Fibroblast of the conjunctiva (primary cell): ENCODE results near the gene DOCK11.
"Not testable (repeated sequence)": the region's sequence is repeated elsewhere in the genome, so short reads cannot be mapped to it uniquely, and the experiment has no call there.

Experiments used
- DNase-seq: peaks from one replicate; pipeline ENCODE4 v3.0.0-alpha.2; 2010; ENCODE audit warnings: low read depth

Gene DOCK11

GRCh38 chrX:118495061-118495921 is at the start of gene DOCK11:
Gene DOCK11, plus strand, starts transcription at chrX:118495815. Its CDS starts 157 bp downstream, at chrX:118495972.
- peak; percentile 91 for DNase-seq

- no peak for DNase-seq
Measured at GRCh38 chrX:118448273-118448783, 47.3 kb upstream of the DOCK11 start.

GRCh38 chrX:118455013-118455412 is 40.6 kb upstream of the DOCK11 start:
- DNase-seq, result no peak

GRCh38 chrX:118459494-118459893 is 36.1 kb upstream of the DOCK11 start:
- DNase-seq, result peak; percentile 34

GRCh38 chrX:118464501-118464900 is 31.1 kb upstream of the DOCK11 start:
- DNase-seq, result no peak

GRCh38 chrX:118468122-118468521 is 27.5 kb upstream of the DOCK11 start:
- DNase-seq, result no peak

- not testable (repeated sequence) for DNase-seq
Measured at GRCh38 chrX:118470721-118471347, 24.8 kb upstream of the DOCK11 start.

GRCh38 chrX:118474586-118474985 is 21.0 kb upstream of the DOCK11 start:
- no peak for DNase-seq

- DNase-seq, result no peak
Measured at GRCh38 chrX:118475903-118476302, 19.7 kb upstream of the DOCK11 start.

GRCh38 chrX:118480172-118480571 is 15.4 kb upstream of the DOCK11 start:
- DNase-seq, result no peak

- not testable (repeated sequence) for DNase-seq
Measured at GRCh38 chrX:118482384-118482783, 13.2 kb upstream of the DOCK11 start.

- DNase-seq, result no peak
Measured at GRCh38 chrX:118484216-118484903, 11.3 kb upstream of the DOCK11 start.

GRCh38 chrX:118486693-118487092 is 8.9 kb upstream of the DOCK11 start:
- DNase-seq, result not testable (repeated sequence)

- DNase-seq, result no peak
Measured at GRCh38 chrX:118493016-118493415, 2.6 kb upstream of the DOCK11 start.

- DNase-seq, result no peak
Measured at GRCh38 chrX:118493653-118494297, 1.8 kb upstream of the DOCK11 start.

GRCh38 chrX:118495958-118496762 is 545 bp downstream of the DOCK11 start:
- DNase-seq, result no peak

- DNase-seq, result no peak
Measured at GRCh38 chrX:118496763-118497079, 1.1 kb downstream of the DOCK11 start.

- DNase-seq, result no peak
Measured at GRCh38 chrX:118497180-118497818, 1.7 kb downstream of the DOCK11 start.

GRCh38 chrX:118498351-118498750 is 2.7 kb downstream of the DOCK11 start:
- DNase-seq, result no peak

- no peak for DNase-seq
Measured at GRCh38 chrX:118498755-118499154, 3.1 kb downstream of the DOCK11 start.

GRCh38 chrX:118499295-118499694 is 3.7 kb downstream of the DOCK11 start:
- no peak for DNase-seq
